ENCODE results near the gene HMGCL. TPM values are rescaled to one million over a fixed set of nuclear protein-coding genes. Genes with fewer than 3 reads are reported as not detected.

The HMGCL gene
- total and polyA plus RNA-seq, 2 of the 13 experiments (the other 11 are each of a cell fraction or from before 2014, with no cell fraction given): 21.3 to 41.4 TPM

DNA sequence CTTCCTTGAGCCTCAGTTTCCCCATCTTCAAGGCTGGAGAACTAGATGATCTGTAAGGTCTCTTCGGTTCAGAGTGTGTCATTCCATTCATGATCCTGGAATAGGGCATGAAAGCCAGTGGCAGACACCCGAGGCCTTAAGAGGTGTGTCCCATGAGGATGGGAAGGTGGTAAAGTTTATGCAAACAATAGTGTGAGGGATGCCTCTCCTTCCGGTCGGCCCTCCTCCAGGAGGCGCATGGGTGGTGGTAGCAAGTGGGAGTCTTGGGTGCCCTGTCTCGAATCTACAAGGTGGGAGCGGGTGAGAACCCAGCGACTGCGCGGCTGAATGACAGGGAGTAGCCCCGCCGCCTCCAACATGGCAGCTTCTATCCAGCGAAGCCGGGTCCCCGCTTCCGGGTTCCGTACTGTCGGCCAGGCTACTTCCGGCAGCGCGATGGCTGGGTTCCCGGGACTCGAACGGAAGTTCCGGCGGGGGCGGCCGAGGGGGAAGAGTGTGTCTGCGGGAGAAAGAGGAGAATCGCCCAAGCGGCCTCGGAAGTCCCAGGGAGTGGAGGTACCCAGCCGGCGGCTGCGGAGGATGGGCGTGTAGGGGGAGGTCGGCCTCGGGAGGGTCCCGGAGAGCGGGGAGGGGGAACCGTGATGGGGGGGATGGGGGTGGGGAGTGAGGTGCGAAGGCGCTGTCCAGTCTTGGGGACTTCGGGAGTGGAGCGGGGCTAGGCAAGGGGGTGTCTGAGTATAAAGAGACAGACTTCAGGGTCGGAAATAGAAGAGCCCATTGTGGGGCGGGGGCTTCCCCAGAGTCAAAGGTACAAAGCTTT lies 34.3 kb downstream of the HMGCL start, which contains the start of gene LYPLA2 (continued):
- TF ChIP-seq, protein P1, sequence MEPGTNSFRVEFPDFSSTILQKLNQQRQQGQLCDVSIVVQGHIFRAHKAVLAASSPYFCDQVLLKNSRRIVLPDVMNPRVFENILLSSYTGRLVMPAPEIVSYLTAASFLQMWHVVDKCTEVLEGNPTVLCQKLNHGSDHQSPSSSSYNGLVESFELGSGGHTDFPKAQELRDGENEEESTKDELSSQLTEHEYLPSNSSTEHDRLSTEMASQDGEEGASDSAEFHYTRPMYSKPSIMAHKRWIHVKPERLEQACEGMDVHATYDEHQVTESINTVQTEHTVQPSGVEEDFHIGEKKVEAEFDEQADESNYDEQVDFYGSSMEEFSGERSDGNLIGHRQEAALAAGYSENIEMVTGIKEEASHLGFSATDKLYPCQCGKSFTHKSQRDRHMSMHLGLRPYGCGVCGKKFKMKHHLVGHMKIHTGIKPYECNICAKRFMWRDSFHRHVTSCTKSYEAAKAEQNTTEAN (CRISPR knock-in tag; conservative IDR thresholded peaks at IDR 0.05): no peak
- TF ChIP-seq SPEN (CRISPR knock-in tag; IDR thresholded peaks at IDR 0.05; ENCODE audit: low read depth) (peak; percentile 49; the same call in 1 of the 2 replicates), ZFY (CRISPR knock-in tag; IDR thresholded peaks at IDR 0.05) (peak; percentile 36; the same call in 1 of the 2 replicates), ZBTB7B (CRISPR knock-in tag; IDR thresholded peaks at IDR 0.05) (no peak; the same call in 1 of the 2 replicates), FLYWCH1 (CRISPR knock-in tag; IDR thresholded peaks at IDR 0.05) (peak; percentile 55; the same call in 1 of the 2 replicates), ZNF564 (CRISPR knock-in tag; IDR thresholded peaks at IDR 0.05) (no peak), ETV6 (CRISPR knock-in tag; conservative IDR thresholded peaks at IDR 0.05) (no peak), ZNF180 (CRISPR knock-in tag; IDR thresholded peaks at IDR 0.05; ENCODE audit: borderline replicate concordance, low read depth) (no peak), U2AF2 (IDR thresholded peaks at IDR 0.05; ENCODE audit: low read depth, low read length) (no peak), NBN (conservative IDR thresholded peaks at IDR 0.05) (no peak), POLR2A (IDR thresholded peaks at IDR 0.05; ENCODE audit: insufficient read depth in 1 of 2, low read depth in 2 of 2, low read length in 2 of 2) (peak in 1 of 2 experiments; percentile 47; a peak in 1 of 4 replicates), SRSF1 (optimal IDR thresholded peaks at IDR 0.05; ENCODE audit: low read depth, low read length) (no peak), SATB2 (CRISPR knock-in tag; IDR thresholded peaks at IDR 0.05) (no peak), NFIC (IDR thresholded peaks at IDR 0.05; ENCODE audit: low read length) (no peak), NR3C1 (CRISPR knock-in tag; IDR thresholded peaks at IDR 0.05) (no peak), FOXA1 (IDR thresholded peaks at IDR 0.05) (no peak), FOXA1 (CRISPR knock-in tag; IDR thresholded peaks at IDR 0.05) (no peak)
- TF ChIP-seq, protein P2, sequence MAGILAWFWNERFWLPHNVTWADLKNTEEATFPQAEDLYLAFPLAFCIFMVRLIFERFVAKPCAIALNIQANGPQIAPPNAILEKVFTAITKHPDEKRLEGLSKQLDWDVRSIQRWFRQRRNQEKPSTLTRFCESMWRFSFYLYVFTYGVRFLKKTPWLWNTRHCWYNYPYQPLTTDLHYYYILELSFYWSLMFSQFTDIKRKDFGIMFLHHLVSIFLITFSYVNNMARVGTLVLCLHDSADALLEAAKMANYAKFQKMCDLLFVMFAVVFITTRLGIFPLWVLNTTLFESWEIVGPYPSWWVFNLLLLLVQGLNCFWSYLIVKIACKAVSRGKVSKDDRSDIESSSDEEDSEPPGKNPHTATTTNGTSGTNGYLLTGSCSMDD (CRISPR knock-in tag; IDR thresholded peaks at IDR 0.05): no peak
- TF ChIP-seq, protein P3, sequence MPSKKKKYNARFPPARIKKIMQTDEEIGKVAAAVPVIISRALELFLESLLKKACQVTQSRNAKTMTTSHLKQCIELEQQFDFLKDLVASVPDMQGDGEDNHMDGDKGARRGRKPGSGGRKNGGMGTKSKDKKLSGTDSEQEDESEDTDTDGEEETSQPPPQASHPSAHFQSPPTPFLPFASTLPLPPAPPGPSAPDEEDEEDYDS (CRISPR knock-in tag; IDR thresholded peaks at IDR 0.05): peak; percentile 73; the same call in 1 of the 2 replicates
- TF ChIP-seq, protein P4, sequence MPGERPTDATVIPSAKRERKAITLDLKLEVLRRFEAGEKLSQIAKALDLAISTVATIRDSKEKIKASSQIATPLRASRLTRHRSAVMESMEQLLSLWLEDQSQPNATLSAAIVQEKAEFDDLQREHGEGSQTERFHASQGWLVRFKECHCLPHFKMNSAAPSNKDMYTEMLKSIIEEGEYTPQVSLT (CRISPR knock-in tag; IDR thresholded peaks at IDR 0.05; ENCODE audit: borderline replicate concordance, low read depth): no peak
- TF ChIP-seq, protein P5, sequence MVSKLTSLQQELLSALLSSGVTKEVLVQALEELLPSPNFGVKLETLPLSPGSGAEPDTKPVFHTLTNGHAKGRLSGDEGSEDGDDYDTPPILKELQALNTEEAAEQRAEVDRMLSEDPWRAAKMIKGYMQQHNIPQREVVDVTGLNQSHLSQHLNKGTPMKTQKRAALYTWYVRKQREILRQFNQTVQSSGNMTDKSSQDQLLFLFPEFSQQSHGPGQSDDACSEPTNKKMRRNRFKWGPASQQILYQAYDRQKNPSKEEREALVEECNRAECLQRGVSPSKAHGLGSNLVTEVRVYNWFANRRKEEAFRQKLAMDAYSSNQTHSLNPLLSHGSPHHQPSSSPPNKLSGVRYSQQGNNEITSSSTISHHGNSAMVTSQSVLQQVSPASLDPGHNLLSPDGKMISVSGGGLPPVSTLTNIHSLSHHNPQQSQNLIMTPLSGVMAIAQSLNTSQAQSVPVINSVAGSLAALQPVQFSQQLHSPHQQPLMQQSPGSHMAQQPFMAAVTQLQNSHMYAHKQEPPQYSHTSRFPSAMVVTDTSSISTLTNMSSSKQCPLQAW (CRISPR knock-in tag; IDR thresholded peaks at IDR 0.05): peak; percentile 60; the same call in 1 of the 2 replicates
- TF ChIP-seq, protein P6, sequence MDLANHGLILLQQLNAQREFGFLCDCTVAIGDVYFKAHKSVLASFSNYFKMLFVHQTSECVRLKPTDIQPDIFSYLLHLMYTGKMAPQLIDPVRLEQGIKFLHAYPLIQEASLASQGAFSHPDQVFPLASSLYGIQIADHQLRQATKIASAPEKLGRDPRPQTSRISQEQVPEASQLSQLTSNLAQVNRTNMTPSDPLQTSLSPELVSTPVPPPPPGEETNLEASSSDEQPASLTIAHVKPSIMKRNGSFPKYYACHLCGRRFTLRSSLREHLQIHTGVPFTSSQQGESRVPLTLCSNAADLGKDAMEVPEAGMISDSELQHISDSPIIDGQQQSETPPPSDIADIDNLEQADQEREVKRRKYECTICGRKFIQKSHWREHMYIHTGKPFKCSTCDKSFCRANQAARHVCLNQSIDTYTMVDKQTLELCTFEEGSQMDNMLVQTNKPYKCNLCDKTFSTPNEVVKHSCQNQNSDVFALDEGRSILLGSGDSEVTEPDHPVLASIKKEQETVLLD (CRISPR knock-in tag; IDR thresholded peaks at IDR 0.05; ENCODE audit: low read depth): 0 out of 2 replicates have a peak, but pooled peaks have one; percentile 37
